Spleen (tissue), 11 donors: Measurements from ENCODE around the gene GRK5. TPM values are rescaled to one million over a fixed set of nuclear protein-coding genes. Genes with fewer than 3 reads are reported as not detected.

Source experiments
- DNase-seq: peaks from one replicate; pipeline ENCODE4 v3.0.0-alpha.2; 2020
- H3K27ac ChIP-seq, 8 donors: fragments of 200-600 bp; sonication (generic) in 7 of 8; 1 replicate in 4 of 8; 2 replicates in 4 of 8; pipeline versions ENCODE4 v1.5.0 to v1.8.0; 2016 to 2021; ENCODE audit warnings: inconsistent platforms in 4 of 8, mild to moderate bottlenecking in 4 of 8, moderate library complexity in 1 of 8
- H3K27me3 ChIP-seq, 7 donors: fragments of 200-600 bp; sonication (generic) in 6 of 7; replicated peaks in 1 of 7; 1 replicate in 4 of 7; 2 replicates in 3 of 7; pipeline versions ENCODE4 v1.5.0 to v1.8.0; 2016 to 2021; ENCODE audit warnings: inconsistent platforms in 3 of 7, mild to moderate bottlenecking in 1 of 7
- H3K36me3 ChIP-seq, 6 donors: fragments of 200-600 bp; sonication (generic) in 5 of 6; 1 replicate in 4 of 6; 2 replicates in 2 of 6; pipeline versions ENCODE4 v1.5.0 to v1.8.0; 2016 to 2021; ENCODE audit warnings: inconsistent platforms in 2 of 6
- H3K4me1 ChIP-seq, 6 donors: fragments of 200-600 bp; sonication (generic) in 5 of 6; 1 replicate in 3 of 6; 2 replicates in 3 of 6; pipeline versions ENCODE4 v1.5.0 to v1.8.0; 2016 to 2021; ENCODE audit warnings: inconsistent platforms in 3 of 6
- H3K4me3 ChIP-seq, 8 donors: fragments of 200-600 bp; sonication (generic) in 7 of 8; 1 replicate in 4 of 8; 2 replicates in 4 of 8; pipeline versions ENCODE4 v1.5.0 to v1.8.0; 2016 to 2021; ENCODE audit warnings: inconsistent platforms in 4 of 8, mild to moderate bottlenecking in 4 of 8, moderate library complexity in 2 of 8
- H3K9me3 ChIP-seq, 8 donors: fragments of 200-600 bp; sonication (generic) in 7 of 8; 1 replicate in 4 of 8; 2 replicates in 4 of 8; pipeline versions ENCODE4 v1.5.0 to v1.8.0; 2016 to 2021; ENCODE audit warnings: inconsistent platforms in 4 of 8
- CTCF ChIP-seq, 11 experiments: fragments of 200-600 bp in 7 of 11; fragments of 450-650 bp in 4 of 11; sonication (generic) in 4 of 11; IDR thresholded peaks in 8 of 11; conservative IDR thresholded peaks in 3 of 11; 1 replicate in 7 of 11; 2 replicates in 4 of 11; pipeline versions ENCODE4 v1.4.0 to v1.8.0; 2016 to 2021; ENCODE audit warnings: antibody characterized with exemption in 11 of 11, inconsistent platforms in 4 of 11, mild to moderate bottlenecking in 1 of 11
- POLR2A ChIP-seq, 3 donors: fragments of 450-650 bp; IDR thresholded peaks; one replicate each; pipeline ENCODE4 v1.5.1; 2017; ENCODE audit warnings: antibody characterized with exemption in 3 of 3, mild to moderate bottlenecking in 1 of 3
- POLR2AphosphoS5 ChIP-seq, 3 donors: sonication (generic); formaldehyde crosslinking; IDR thresholded peaks; one replicate each; pipeline ENCODE4 v1.5.1; 2017; ENCODE audit warnings: antibody characterized with exemption in 3 of 3
- WGBS, 5 donors: extraction: QIAGEN DNeasy Blood & Tissue Kit in 3 of 5; methylation state at CpG; one replicate each; pipeline versions ENCODE4 v1.1.5 to v1.1.7; 2013 to 2018; 5-methylcytosine and 5-hydroxymethylcytosine counted together
- intact Hi-C: fragments of 100-400 bp; cut with DNase I; formaldehyde crosslinking; loops from one replicate; pipeline ENCODE4 v1.15.0; 2023; ENCODE audit warnings: low total_unique reads
- polyA plus RNA-seq, 3 donors: library from polyadenylated mRNA; stranded (reverse); fragments of 200-250 nt; gene quantifications; one replicate each; pipeline ENCODE4 v1.2.1, GENCODE V29; 2013
- total RNA-seq, 7 donors: library from RNA; depleted of rRNA in 3 of 7; stranded (reverse); fragments of >200 nt in 3 of 7; fragmentation: NEBNext Ultra II Directional in 4 of 7; extraction: Animal tissue kit (Norgen Biotek cat#: 25700) in 4 of 7; gene quantifications; one replicate each; pipeline versions ENCODE4 v1.1.0 to v1.2.1, GENCODE V29; 2016 to 2021
- donor health status: healthy with polysubstance abuse.
- donor health status: DM: no; HTN: no; CAD: no; lungs with moderate emphysema.
- donor health status: DM: no; HTN: no; CAD: no.
- donor health status: Bipolar disorder and iron deficiency.
- donor health status: healthy.
- donor health status: DM: no; HTN: no; CAD: no.
- donor health status: DM: yes; HTN: yes; CAD: no.

Gene GRK5
- total and polyA plus RNA-seq, 10 donors, result 15.5 to 85.2 (median 52.1) TPM

DNA sequence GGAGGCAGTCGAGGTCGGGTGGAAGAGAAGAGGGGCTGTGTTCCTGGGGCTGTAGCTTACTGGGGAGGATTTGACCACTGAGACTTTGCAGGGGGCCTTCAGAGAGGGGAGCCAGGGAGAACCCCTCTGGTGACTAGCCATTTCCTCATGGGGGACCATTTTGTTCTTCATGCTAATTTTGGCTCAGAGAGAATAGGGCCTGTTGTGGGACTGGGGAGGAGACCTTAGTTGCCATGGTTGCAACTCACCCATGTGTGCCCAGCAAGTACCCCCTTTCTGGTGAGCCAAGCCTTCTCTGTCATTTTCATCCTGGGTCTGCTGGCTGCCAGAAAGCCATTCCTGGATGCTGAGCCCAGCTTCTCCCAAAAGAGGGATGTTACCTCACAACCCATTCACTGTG, 120.9 kb downstream of the GRK5 start:
- no peak for TF ChIP-seq POLR2A (IDR thresholded peaks at IDR 0.05)
- no peak for TF ChIP-seq POLR2AphosphoS5 (IDR thresholded peaks at IDR 0.05)
- TF ChIP-seq CTCF (IDR thresholded peaks at IDR 0.05 in 8 of 11, conservative IDR thresholded peaks at IDR 0.05 in 3 of 11), result no peak
- WGBS, 5 donors, result 79 to 100% (median 90%) methylated on average over 2 of the region's 2 CpGs
- DNase-seq, result no peak
- intact Hi-C loops, result no loop called here
- Histone ChIP-seq H3K27me3 (no peaks in the 10 kb centered on the region), H3K4me3 (no peak overlapping the region), H3K4me1 (peaks cover 0 to 34% (median 4%) of the 10 kb centered on the region in 6 donors), H3K9me3 (no peaks in the 10 kb centered on the region), H3K27ac (peak overlapping the region in 1 of 8 donors; percentile 11), H3K36me3 (peaks cover 0 to 57% (median 13%) of the 10 kb centered on the region in 6 donors)

DNA sequence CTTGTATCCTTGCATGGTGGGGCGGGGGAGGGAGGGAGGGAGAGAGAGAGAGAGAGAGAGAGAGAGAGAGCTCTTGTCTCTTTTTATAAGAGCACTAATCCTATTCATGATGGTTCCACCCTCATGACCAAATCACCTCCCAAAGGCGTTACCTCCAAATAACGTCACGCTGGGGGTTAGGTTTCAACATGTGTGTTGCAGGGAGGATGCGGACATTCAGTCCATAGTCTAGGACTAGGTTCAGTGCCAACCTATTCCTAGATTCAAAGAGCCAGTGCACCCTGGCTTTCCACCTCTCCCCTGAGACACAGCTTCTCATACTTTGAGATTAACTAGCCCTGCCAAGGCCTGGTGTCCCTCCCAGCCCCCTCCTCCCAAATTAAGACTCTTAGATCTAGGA, 123.0 kb downstream of the GRK5 start:
- Histone ChIP-seq H3K36me3 (peaks cover 0 to 66% (median 17%) of the 10 kb centered on the region in 6 donors), H3K9me3 (no peaks in the 10 kb centered on the region), H3K4me1 (peaks cover 0 to 49% (median 6%) of the 10 kb centered on the region in 6 donors), H3K4me3 (no peak overlapping the region), H3K27me3 (no peaks in the 10 kb centered on the region), H3K27ac (no peak overlapping the region)
- DNase-seq, result no peak
- intact Hi-C loops, result no loop called here
- TF ChIP-seq POLR2AphosphoS5 (IDR thresholded peaks at IDR 0.05) (no peak), POLR2A (IDR thresholded peaks at IDR 0.05) (no peak), CTCF (IDR thresholded peaks at IDR 0.05 in 8 of 11, conservative IDR thresholded peaks at IDR 0.05 in 3 of 11) (no peak)
- 83 to 95% (median 88%) methylated on average over 5 of the region's 5 CpGs for WGBS, 5 donors

GRCh38 chr10:119331061-119331460, 123.7 kb downstream of the GRK5 start:
- Histone ChIP-seq H3K4me3 (no peak overlapping the region), H3K27ac (no peak overlapping the region), H3K36me3 (peaks cover 0 to 65% (median 17%) of the 10 kb centered on the region in 6 donors), H3K27me3 (no peaks in the 10 kb centered on the region), H3K4me1 (peaks cover under 1 to 56% (median 9%) of the 10 kb centered on the region in 6 donors), H3K9me3 (no peaks in the 10 kb centered on the region)
- WGBS, 5 donors, result 91 to 99% (median 96%) methylated on average over 15 of the region's 15 CpGs
- intact Hi-C loops, result no loop called here
- peak; percentile 60 for DNase-seq
- TF ChIP-seq POLR2AphosphoS5 (IDR thresholded peaks at IDR 0.05), result no peak
- TF ChIP-seq CTCF (IDR thresholded peaks at IDR 0.05 in 8 of 11, conservative IDR thresholded peaks at IDR 0.05 in 3 of 11), result no peak
- no peak for TF ChIP-seq POLR2A (IDR thresholded peaks at IDR 0.05)

GRCh38 chr10:119333146-119333792, 125.9 kb downstream of the GRK5 start:
- H3K4me3 ChIP-seq, result no peak overlapping the region
- peak; percentile 49 for DNase-seq
- TF ChIP-seq CTCF (IDR thresholded peaks at IDR 0.05 in 8 of 11, conservative IDR thresholded peaks at IDR 0.05 in 3 of 11) (no peak), POLR2AphosphoS5 (IDR thresholded peaks at IDR 0.05) (no peak), POLR2A (IDR thresholded peaks at IDR 0.05) (no peak)
- intact Hi-C loops, result no loop called here
- peak overlapping the region in 2 of 8 donors; percentile 40 to 77 for H3K27ac ChIP-seq
- H3K9me3 ChIP-seq, result no peaks in the 10 kb centered on the region
- H3K4me1 ChIP-seq, result peaks cover 8 to 52% (median 19%) of the 10 kb centered on the region in 6 donors
- WGBS, 5 donors, result 82 to 91% (median 86%) methylated on average over 7 to 8 of the region's 8 CpGs
- no peaks in the 10 kb centered on the region for H3K27me3 ChIP-seq
- H3K36me3 ChIP-seq, result peaks cover 0 to 56% (median 13%) of the 10 kb centered on the region in 6 donors
